GM15510 (cell line): ENCODE results near the gene AGPAT4.

ENCODE experiments used
- POLR2A ChIP-seq: IDR thresholded peaks from 3 replicates; pipeline ENCODE4 v1.6.1; 2011; ENCODE audit warnings: borderline replicate concordance; ENCODE audit not compliant: insufficient read length; ENCODE audit errors: extremely low read depth

Gene AGPAT4

DNA sequence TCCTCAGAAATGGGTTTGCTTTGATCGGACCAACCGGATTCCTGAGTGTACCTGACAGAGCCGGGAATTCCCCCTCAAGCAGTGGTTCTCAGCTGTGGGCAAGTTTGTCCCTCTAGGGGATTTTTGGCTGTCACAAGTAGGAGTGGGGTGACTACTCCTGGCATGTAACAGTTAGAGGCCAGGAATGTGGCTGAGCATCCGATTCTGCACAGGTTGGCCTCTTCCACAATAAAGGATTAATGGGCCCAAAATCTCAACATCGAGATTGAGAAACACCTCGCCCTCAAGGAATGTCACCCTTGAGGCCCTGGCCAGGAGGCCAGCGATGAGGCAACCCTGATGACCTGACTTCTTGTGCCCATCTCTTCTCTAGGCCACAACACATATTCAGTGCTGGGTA lies 7.9 kb downstream of the AGPAT4 start:
- no peak for TF ChIP-seq POLR2A

GRCh38 chr6:161265554-161265953 lies 8.3 kb downstream of the AGPAT4 start:
- no peak for TF ChIP-seq POLR2A

GRCh38 chr6:161264181-161264580 lies 9.7 kb downstream of the AGPAT4 start:
- no peak for TF ChIP-seq POLR2A

DNA sequence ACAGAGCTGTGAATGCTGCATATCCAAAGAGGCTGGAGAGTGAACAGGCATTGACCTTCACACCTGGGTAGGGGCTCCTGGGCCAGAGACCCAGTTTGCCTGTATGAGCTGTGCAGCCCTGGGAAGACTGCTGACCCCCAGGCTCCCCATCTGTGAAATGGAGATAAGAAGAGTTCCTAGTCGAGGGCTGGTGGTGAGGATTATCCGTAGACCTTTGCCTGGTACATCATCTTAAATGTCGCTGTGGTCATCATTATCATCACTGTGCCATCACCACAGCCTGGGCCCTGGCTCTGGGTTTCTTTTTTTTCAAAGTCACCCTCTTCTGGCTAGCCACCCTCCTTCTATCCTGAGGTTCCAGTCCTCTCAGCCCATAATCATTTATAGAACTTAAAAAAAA lies 12.0 kb downstream of the AGPAT4 start:
- no peak for TF ChIP-seq POLR2A

- TF ChIP-seq POLR2A: no peak
Measured at GRCh38 chr6:161261325-161261724, 12.5 kb downstream of the AGPAT4 start.

DNA sequence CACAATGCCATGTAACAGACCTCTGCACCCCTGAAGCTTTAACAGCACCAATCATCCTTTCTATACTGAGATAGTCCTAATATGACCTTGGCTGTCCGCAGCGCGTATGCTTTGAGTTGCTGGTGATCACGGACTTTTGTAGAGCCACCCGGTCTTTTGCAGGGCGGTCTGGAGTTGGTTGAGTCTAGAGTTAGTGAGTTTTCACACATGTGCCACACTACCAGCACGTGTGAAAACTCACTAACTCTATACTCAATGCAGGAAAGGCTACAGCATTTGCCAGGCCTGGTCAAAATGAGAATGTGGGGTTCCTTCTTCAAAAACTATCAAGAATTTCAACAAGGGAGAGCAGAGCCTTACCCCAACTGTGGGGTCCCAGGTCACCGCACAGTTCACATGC lies 14.6 kb downstream of the AGPAT4 start:
- TF ChIP-seq POLR2A: no peak

DNA sequence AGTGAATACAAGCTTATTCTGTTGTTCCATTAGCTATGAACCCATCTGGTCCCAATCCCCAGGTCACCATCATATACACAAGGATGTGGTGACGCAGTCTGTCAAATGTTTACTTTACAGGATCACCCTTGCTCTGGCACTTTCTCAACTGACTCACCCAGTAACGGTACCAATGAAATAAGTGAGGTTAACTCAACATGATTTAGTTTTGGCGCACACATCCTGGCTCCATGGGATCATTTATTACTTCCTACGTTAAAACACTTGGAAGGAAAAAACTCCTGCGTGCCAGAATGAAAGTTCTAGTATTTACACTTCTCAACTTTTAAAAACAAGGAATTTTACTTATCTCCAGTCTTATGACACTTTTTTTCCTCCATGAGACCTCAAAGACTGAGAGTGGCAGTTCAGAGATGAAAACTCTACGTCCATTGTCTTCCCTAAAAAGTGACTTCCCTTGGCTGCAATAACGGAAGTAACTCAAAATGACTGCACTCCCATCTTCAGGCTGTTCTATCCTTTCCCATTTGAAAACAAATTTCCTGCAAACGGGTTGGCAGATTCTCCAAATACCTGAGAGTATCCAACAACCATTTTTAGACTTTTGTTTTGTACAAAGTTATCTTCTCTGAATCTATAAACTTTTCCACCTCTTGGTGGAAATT lies 15.9 kb downstream of the AGPAT4 start:
- TF ChIP-seq POLR2A: no peak

DNA sequence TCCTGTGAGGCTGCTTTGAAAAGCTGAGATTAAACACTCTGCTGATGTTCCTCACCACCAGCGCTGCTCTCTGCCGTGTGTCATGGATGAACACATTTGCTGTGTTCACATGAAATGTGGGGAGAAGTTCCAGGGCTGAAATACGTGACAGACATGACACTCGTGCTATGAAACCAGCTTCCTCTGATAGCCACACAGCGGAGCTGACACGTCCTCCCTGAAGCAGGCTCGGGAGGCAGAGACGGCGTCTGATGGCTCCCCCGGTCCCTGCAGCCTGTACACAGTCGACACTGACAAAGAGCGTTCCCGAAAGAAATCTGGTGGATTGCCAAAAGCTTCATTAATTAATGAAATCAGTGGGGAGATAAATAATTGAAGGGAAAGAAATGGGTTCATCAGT lies 17.5 kb downstream of the AGPAT4 start:
- TF ChIP-seq POLR2A: no peak

DNA sequence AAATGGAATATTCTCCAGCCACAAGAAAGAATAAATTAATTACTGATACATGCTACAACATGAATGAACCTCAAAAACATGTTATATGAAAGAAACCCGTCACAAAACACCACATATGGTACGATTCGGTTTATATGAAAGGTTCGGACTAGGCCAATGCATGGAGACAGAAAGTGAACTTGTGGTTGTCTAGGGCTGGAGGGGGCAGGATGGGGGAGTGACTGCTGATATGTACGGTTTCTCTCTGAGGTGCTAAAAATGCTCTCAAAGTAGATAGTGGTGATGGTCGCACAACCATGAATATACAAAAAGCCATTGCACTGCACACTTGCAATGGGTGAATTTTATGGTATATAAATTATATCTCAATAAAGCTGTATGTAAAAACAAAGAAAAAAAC lies 18.3 kb downstream of the AGPAT4 start:
- TF ChIP-seq POLR2A: no peak

- no peak for TF ChIP-seq POLR2A
Measured at GRCh38 chr6:161254464-161255253, 19.2 kb downstream of the AGPAT4 start.

- TF ChIP-seq POLR2A: no peak
Measured at GRCh38 chr6:161254126-161254463, 19.8 kb downstream of the AGPAT4 start.

GRCh38 chr6:161251345-161251744 lies 22.5 kb downstream of the AGPAT4 start:
- no peak for TF ChIP-seq POLR2A

DNA sequence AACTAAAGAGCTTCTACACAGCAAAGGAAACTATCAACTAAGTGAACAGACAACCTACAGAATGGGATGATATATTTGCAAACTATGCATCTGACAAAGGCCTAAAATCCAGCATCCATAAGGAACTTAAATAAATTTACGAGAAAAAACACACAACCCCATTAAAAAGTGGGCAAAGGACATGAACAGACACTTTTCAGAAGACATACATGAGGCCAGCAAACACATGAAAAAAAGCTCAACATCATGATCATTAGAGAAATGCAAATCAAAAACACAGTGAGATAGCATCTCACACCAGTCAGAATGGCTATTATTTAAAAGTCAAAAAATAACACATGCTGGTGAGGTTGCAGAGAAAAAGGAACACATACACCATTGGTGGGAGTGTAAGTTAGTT lies 24.5 kb downstream of the AGPAT4 start:
- no peak for TF ChIP-seq POLR2A

GRCh38 chr6:161246725-161247124 lies 27.1 kb downstream of the AGPAT4 start:
- TF ChIP-seq POLR2A: no peak

- no peak for TF ChIP-seq POLR2A
Measured at GRCh38 chr6:161245363-161245762, 28.5 kb downstream of the AGPAT4 start.

GRCh38 chr6:161244725-161245124 lies 29.1 kb downstream of the AGPAT4 start:
- no peak for TF ChIP-seq POLR2A
